Liver (tissue), 9 donors: ENCODE measurements around the gene ITGA5. TPM values are rescaled to one million over a fixed set of nuclear protein-coding genes. Genes with fewer than 3 reads are reported as not detected.

Experiments
- DNase-seq: peaks from one replicate; pipeline ENCODE4 v3.0.0-alpha.2; 2017; ENCODE audit warnings: low spot score
- H3K27ac ChIP-seq, 2 donors: one replicate each; pipeline ENCODE4 v1.7.0; 2013; ENCODE audit warnings: inconsistent platforms in 2 of 2, low read length in 2 of 2, control low read depth in 1 of 2, low read depth in 1 of 2, mild to moderate bottlenecking in 1 of 2
- H3K27me3 ChIP-seq, 4 donors: one replicate each; pipeline versions ENCODE4 v1.6.1 to v1.7.0; 2013; ENCODE audit warnings: low read length in 3 of 4, inconsistent platforms in 1 of 4, mild to moderate bottlenecking in 1 of 4, moderate library complexity in 1 of 4; ENCODE audit not compliant: control insufficient read depth in 4 of 4, insufficient read depth in 4 of 4
- H3K36me3 ChIP-seq, 4 donors: one replicate each; pipeline versions ENCODE4 v1.6.1 to v1.7.0; 2013; ENCODE audit warnings: low read length in 3 of 4, mild to moderate bottlenecking in 3 of 4, low read depth in 1 of 4, moderate library complexity in 1 of 4; ENCODE audit not compliant: control insufficient read depth in 4 of 4, insufficient read depth in 3 of 4
- H3K4me1 ChIP-seq, 4 donors: one replicate each; pipeline versions ENCODE4 v1.6.1 to v1.7.0; 2013; ENCODE audit warnings: low read length in 3 of 4, mild to moderate bottlenecking in 3 of 4, moderate library complexity in 1 of 4; ENCODE audit not compliant: control insufficient read depth in 4 of 4, insufficient read depth in 4 of 4
- H3K4me3 ChIP-seq, 3 donors: one replicate each; pipeline versions ENCODE4 v1.6.1 to v1.7.0; 2013; ENCODE audit warnings: low read length in 3 of 3, control low read depth in 1 of 3, low read depth in 1 of 3, mild to moderate bottlenecking in 1 of 3
- H3K9ac ChIP-seq, 2 donors: one replicate each; pipeline ENCODE4 v1.7.0; 2013; ENCODE audit warnings: low read length in 2 of 2, mild to moderate bottlenecking in 2 of 2, moderate library complexity in 2 of 2, control low read depth in 1 of 2, low read depth in 1 of 2
- H3K9me3 ChIP-seq, 4 donors: one replicate each; pipeline versions ENCODE4 v1.6.1 to v1.7.0; 2013; ENCODE audit warnings: low read length in 3 of 4; ENCODE audit not compliant: control insufficient read depth in 4 of 4
- EGR1 ChIP-seq, 2 donors: IDR thresholded peaks; 2 replicates each; pipeline ENCODE4 v1.6.1; 2016 to 2018; ENCODE audit warnings: antibody characterized with exemption in 2 of 2, low read depth in 2 of 2
- FOXA1 ChIP-seq: IDR thresholded peaks from 2 replicates; pipeline ENCODE4 v1.6.1; 2016; ENCODE audit warnings: antibody characterized with exemption
- FOXA2 ChIP-seq: IDR thresholded peaks from 2 replicates; pipeline ENCODE4 v1.6.1; 2016; ENCODE audit warnings: antibody characterized with exemption
- GABPA ChIP-seq, 2 donors: IDR thresholded peaks in 1 of 2; conservative IDR thresholded peaks in 1 of 2; 2 replicates each; pipeline ENCODE4 v1.6.1; 2016; ENCODE audit warnings: antibody characterized with exemption in 2 of 2, mild to moderate bottlenecking in 1 of 2, moderate library complexity in 1 of 2
- HNF4A ChIP-seq, 2 donors: conservative IDR thresholded peaks; 2 replicates each; pipeline ENCODE4 v1.6.1; 2016; ENCODE audit warnings: antibody characterized with exemption in 2 of 2, mild to moderate bottlenecking in 2 of 2
- HNF4G ChIP-seq: IDR thresholded peaks from 2 replicates; pipeline ENCODE4 v1.6.1; 2016; ENCODE audit warnings: antibody characterized with exemption
- JUND ChIP-seq, 2 donors: IDR thresholded peaks; 2 replicates each; pipeline ENCODE4 v1.6.1; 2016; ENCODE audit warnings: antibody characterized with exemption in 2 of 2
- NR2F2 ChIP-seq: IDR thresholded peaks from 2 replicates; pipeline ENCODE4 v1.6.1; 2016; ENCODE audit warnings: antibody characterized with exemption
- RAD21 ChIP-seq, 2 donors: IDR thresholded peaks; 2 replicates each; pipeline ENCODE4 v1.6.1; 2016; ENCODE audit warnings: antibody characterized with exemption in 2 of 2, mild to moderate bottlenecking in 2 of 2
- REST ChIP-seq: IDR thresholded peaks from 2 replicates; pipeline ENCODE4 v1.6.1; 2016; ENCODE audit warnings: antibody characterized with exemption, mild to moderate bottlenecking
- RXRA ChIP-seq, 2 donors: IDR thresholded peaks; 2 replicates each; pipeline ENCODE4 v1.6.1; 2017 to 2018; ENCODE audit warnings: antibody characterized with exemption in 2 of 2, mild to moderate bottlenecking in 1 of 2
- SP1 ChIP-seq: IDR thresholded peaks from 2 replicates; pipeline ENCODE4 v1.6.1; 2018; ENCODE audit warnings: antibody characterized with exemption, mild to moderate bottlenecking
- TAF1 ChIP-seq: conservative IDR thresholded peaks from 2 replicates; pipeline ENCODE4 v1.6.1; 2016; ENCODE audit warnings: antibody characterized with exemption, mild to moderate bottlenecking
- YY1 ChIP-seq: IDR thresholded peaks from 2 replicates; pipeline ENCODE4 v1.6.1; 2016; ENCODE audit warnings: antibody characterized with exemption, mild to moderate bottlenecking
- WGBS: extraction: QIAGEN DNeasy Blood & Tissue Kit; methylation state at CpG from one replicate; pipeline ENCODE4 v1.1.7; 2013; 5-methylcytosine and 5-hydroxymethylcytosine counted together
- polyA plus RNA-seq, 2 donors: library from polyadenylated mRNA; stranded (reverse) in 1 of 2; unstranded in 1 of 2; fragments of 200-250 nt in 1 of 2; fragments of >200 nt in 1 of 2; fragmentation: Nextera tagmentation in 1 of 2; extraction: Ambion mirVana in 1 of 2; gene quantifications; one replicate each; pipeline versions ENCODE4 v1.2.1 to v1.2.3, GENCODE V29; 2013 to 2015
- total RNA-seq, 2 donors: library from RNA; depleted of rRNA; stranded (reverse); fragments of >200 nt; gene quantifications; one replicate each; pipeline ENCODE4 v1.2.3, GENCODE V29; 2014
- TF ChIP-seq, protein P1 (sequence below): IDR thresholded peaks from 2 replicates; pipeline ENCODE4 v1.6.1; 2016; ENCODE audit warnings: antibody characterized with exemption
- TF ChIP-seq, protein P2 (sequence below): IDR thresholded peaks from 2 replicates; pipeline ENCODE4 v1.6.1; 2016; ENCODE audit warnings: antibody characterized with exemption
- TF ChIP-seq, protein P3 (sequence below): IDR thresholded peaks from 2 replicates; pipeline ENCODE4 v1.6.1; 2016; ENCODE audit warnings: antibody characterized with exemption
- TF ChIP-seq, protein P4 (sequence below): fragments of 150-350 bp; IDR thresholded peaks from 2 replicates; pipeline ENCODE4 v1.5.1; 2017; ENCODE audit warnings: improper control_type of control experiment, low read depth, low read length; ENCODE audit not compliant: missing input control
- donor health status: healthy.
- donor health status: healthy.
- donor health status: healthy.
- donor health status: healthy.
- donor health status: healthy.

The ITGA5 gene
- total and polyA plus RNA-seq, 4 donors, result 26.6 to 60.7 (median 39.6) TPM

GRCh38 chr12:54395545-54395944, 23.5 kb downstream of the ITGA5 start:
- Histone ChIP-seq H3K27ac (no peak overlapping the region), H3K4me3 (no peak overlapping the region), H3K9me3 (no peaks in the 10 kb centered on the region), H3K36me3 (peaks cover 8 to 51% (median 47%) of the 10 kb centered on the region in 4 donors), H3K9ac (no peak overlapping the region), H3K27me3 (no peaks in the 10 kb centered on the region), H3K4me1 (peaks cover 0 to 5% (median 1%) of the 10 kb centered on the region in 4 donors)
- TF ChIP-seq SP1, result no peak
- no peak for TF ChIP-seq TAF1
- TF ChIP-seq, protein P1, sequence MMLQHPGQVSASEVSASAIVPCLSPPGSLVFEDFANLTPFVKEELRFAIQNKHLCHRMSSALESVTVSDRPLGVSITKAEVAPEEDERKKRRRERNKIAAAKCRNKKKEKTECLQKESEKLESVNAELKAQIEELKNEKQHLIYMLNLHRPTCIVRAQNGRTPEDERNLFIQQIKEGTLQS, result no peak
- TF ChIP-seq GABPA (IDR thresholded peaks at IDR 0.05 in 1 of 2, conservative IDR thresholded peaks at IDR 0.05 in 1 of 2), result no peak
- TF ChIP-seq YY1, result no peak
- TF ChIP-seq, protein P2, sequence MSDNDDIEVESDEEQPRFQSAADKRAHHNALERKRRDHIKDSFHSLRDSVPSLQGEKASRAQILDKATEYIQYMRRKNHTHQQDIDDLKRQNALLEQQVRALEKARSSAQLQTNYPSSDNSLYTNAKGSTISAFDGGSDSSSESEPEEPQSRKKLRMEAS, result no peak
- DNase-seq, result no peak

DNA sequence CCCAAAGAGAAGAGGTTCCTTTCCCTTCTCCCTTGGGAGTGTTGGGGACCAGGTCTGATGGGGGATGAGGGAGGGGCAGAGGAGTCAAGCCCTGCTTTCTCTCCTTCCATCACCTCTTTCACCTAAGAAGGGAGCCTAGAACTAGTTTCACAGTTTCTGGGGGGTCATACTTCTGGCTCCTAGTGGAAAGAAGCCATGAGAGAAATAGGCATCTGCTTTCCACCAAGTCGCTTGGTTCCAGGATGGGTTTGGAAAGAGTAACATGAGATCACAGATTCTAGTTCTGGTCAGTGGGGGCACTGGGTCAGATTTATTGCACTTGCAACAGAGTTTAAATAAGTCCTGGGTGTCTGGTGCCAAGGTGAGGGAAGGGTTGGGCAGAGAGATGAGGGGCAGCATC, 24.1 kb downstream of the ITGA5 start:
- Histone ChIP-seq H3K9me3 (no peaks in the 10 kb centered on the region), H3K9ac (no peak overlapping the region), H3K4me1 (peaks cover 0 to 5% (median 1%) of the 10 kb centered on the region in 4 donors), H3K4me3 (no peak overlapping the region), H3K27me3 (no peaks in the 10 kb centered on the region), H3K36me3 (peaks cover 6 to 46% (median 41%) of the 10 kb centered on the region in 4 donors), H3K27ac (no peak overlapping the region)
- no peak for DNase-seq
- TF ChIP-seq FOXA2 (no peak), GABPA (IDR thresholded peaks at IDR 0.05 in 1 of 2, conservative IDR thresholded peaks at IDR 0.05 in 1 of 2) (no peak), HNF4G (no peak), RAD21 (IDR thresholded peaks at IDR 0.05) (no peak), EGR1 (IDR thresholded peaks at IDR 0.05; ENCODE audit: low read depth in 2 of 2) (no peak), REST (no peak), JUND (IDR thresholded peaks at IDR 0.05) (no peak), FOXA1 (no peak), TAF1 (no peak), HNF4A (conservative IDR thresholded peaks at IDR 0.05) (no peak), RXRA (IDR thresholded peaks at IDR 0.05) (no peak), NR2F2 (no peak), SP1 (no peak)
- TF ChIP-seq, protein P3, sequence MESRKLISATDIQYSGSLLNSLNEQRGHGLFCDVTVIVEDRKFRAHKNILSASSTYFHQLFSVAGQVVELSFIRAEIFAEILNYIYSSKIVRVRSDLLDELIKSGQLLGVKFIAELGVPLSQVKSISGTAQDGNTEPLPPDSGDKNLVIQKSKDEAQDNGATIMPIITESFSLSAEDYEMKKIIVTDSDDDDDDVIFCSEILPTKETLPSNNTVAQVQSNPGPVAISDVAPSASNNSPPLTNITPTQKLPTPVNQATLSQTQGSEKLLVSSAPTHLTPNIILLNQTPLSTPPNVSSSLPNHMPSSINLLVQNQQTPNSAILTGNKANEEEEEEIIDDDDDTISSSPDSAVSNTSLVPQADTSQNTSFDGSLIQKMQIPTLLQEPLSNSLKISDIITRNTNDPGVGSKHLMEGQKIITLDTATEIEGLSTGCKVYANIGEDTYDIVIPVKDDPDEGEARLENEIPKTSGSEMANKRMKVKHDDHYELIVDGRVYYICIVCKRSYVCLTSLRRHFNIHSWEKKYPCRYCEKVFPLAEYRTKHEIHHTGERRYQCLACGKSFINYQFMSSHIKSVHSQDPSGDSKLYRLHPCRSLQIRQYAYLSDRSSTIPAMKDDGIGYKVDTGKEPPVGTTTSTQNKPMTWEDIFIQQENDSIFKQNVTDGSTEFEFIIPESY, result no peak
- TF ChIP-seq, protein P4, sequence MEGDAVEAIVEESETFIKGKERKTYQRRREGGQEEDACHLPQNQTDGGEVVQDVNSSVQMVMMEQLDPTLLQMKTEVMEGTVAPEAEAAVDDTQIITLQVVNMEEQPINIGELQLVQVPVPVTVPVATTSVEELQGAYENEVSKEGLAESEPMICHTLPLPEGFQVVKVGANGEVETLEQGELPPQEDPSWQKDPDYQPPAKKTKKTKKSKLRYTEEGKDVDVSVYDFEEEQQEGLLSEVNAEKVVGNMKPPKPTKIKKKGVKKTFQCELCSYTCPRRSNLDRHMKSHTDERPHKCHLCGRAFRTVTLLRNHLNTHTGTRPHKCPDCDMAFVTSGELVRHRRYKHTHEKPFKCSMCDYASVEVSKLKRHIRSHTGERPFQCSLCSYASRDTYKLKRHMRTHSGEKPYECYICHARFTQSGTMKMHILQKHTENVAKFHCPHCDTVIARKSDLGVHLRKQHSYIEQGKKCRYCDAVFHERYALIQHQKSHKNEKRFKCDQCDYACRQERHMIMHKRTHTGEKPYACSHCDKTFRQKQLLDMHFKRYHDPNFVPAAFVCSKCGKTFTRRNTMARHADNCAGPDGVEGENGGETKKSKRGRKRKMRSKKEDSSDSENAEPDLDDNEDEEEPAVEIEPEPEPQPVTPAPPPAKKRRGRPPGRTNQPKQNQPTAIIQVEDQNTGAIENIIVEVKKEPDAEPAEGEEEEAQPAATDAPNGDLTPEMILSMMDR, result no peak
- TF ChIP-seq, protein P1, result no peak
- TF ChIP-seq, protein P2, result no peak
- WGBS, result 67% methylated on average over 1 of the region's 1 CpG
